Measurements from ENCODE around the gene SPINK2. TPM values are rescaled to one million over a fixed set of nuclear protein-coding genes. Genes with fewer than 3 reads are reported as not detected.
A peak's percentile ranks its signal among the peaks of the same experiment; 100 is the strongest.

SPINK2 gene
- total and polyA plus RNA-seq, 11 donors = not detected

DNA sequence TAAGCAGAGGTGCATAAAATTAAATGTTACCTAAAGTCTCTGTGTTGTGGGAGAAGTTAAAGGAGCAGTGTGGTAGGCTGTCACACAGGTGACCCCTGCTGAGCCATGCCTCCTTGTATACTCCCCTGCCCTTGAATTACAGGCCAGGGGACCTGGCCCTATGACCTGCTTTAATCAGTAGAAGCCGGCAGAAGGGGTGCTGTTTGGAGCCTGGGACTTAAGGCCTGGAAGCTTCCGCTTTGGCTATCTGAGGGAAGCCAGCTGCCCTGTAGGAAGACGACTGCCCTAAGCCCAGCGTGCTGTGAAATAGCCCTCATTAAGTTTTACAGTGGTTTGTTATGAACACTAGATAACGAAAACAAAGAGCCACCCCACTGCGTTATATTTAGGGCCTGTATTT is 34.1 kb downstream of the SPINK2 start:
- ATAC-seq = peak; percentile 30 to 76 (median 50)
- TF ChIP-seq, protein P1, sequence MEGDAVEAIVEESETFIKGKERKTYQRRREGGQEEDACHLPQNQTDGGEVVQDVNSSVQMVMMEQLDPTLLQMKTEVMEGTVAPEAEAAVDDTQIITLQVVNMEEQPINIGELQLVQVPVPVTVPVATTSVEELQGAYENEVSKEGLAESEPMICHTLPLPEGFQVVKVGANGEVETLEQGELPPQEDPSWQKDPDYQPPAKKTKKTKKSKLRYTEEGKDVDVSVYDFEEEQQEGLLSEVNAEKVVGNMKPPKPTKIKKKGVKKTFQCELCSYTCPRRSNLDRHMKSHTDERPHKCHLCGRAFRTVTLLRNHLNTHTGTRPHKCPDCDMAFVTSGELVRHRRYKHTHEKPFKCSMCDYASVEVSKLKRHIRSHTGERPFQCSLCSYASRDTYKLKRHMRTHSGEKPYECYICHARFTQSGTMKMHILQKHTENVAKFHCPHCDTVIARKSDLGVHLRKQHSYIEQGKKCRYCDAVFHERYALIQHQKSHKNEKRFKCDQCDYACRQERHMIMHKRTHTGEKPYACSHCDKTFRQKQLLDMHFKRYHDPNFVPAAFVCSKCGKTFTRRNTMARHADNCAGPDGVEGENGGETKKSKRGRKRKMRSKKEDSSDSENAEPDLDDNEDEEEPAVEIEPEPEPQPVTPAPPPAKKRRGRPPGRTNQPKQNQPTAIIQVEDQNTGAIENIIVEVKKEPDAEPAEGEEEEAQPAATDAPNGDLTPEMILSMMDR (IDR thresholded peaks at IDR 0.05) = no peak
- TF ChIP-seq POLR2A (IDR thresholded peaks at IDR 0.05) = no peak
- Histone ChIP-seq H3K27ac (peak overlapping the region in 10 of 12 donors; percentile 13 to 74 (median 53)), H3K4me1 (peaks cover 0 to 15% (median 0%) of the 10 kb centered on the region in 12 donors), H3K9me3 (peaks cover 0 to 8% (median 0%) of the 10 kb centered on the region in 12 donors), H3K27me3 (no peaks in the 10 kb centered on the region), H3K36me3 (no peaks in the 10 kb centered on the region), H3K4me3 (no peak overlapping the region)
- DNase-seq = peak in 2 of 5 donors; percentile 10 to 45
- WGBS, 4 donors = 31 to 47% (median 37%) methylated on average over 6 of the region's 6 CpGs
- intact Hi-C loops (cut with DNase I) = loop anchor here in 1 of 10 donors (5.0 kb wide), 1 partner anchor 135 kb away; no protein-coding TSS in a partner anchor

DNA sequence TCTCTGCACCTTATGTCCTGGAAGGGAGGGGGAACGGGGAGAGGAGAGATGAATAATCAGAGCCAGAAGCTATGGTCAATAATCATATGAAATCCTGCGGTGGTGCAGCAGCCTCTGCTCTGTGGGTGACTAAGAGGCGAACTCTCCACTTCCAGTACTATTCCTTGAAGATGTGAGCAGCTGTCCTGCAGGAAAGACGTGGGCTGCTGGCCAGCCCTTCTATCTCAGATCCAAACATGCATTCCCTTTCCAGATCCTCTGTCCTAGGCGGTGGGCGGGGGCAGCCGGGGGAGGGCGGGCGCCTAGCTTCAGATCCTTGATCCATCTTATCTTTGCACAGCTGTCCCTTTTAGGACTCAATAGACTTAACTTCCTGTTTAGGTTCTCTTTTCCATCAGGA is 34.5 kb downstream of the SPINK2 start:
- Histone ChIP-seq H3K36me3 (no peaks in the 10 kb centered on the region), H3K4me3 (no peak overlapping the region), H3K27ac (peak overlapping the region in 10 of 12 donors; percentile 13 to 74 (median 53)), H3K4me1 (peaks cover 0 to 15% (median 0%) of the 10 kb centered on the region in 12 donors), H3K27me3 (no peaks in the 10 kb centered on the region), H3K9me3 (peaks cover 0 to 8% (median 0%) of the 10 kb centered on the region in 12 donors)
- TF ChIP-seq, protein P1 (IDR thresholded peaks at IDR 0.05) = no peak
- TF ChIP-seq POLR2A (IDR thresholded peaks at IDR 0.05) = no peak
- intact Hi-C loops (cut with DNase I) = loop anchor here in 1 of 10 donors (5.0 kb wide), 1 partner anchor 135 kb away; no protein-coding TSS in a partner anchor
- ATAC-seq (peak; percentile 62 to 97 (median 88)), DNase-seq (peak; percentile 64 to 84 (median 79))
- WGBS, 4 donors = 32 to 48% (median 38%) methylated on average over 9 of the region's 9 CpGs

DNA sequence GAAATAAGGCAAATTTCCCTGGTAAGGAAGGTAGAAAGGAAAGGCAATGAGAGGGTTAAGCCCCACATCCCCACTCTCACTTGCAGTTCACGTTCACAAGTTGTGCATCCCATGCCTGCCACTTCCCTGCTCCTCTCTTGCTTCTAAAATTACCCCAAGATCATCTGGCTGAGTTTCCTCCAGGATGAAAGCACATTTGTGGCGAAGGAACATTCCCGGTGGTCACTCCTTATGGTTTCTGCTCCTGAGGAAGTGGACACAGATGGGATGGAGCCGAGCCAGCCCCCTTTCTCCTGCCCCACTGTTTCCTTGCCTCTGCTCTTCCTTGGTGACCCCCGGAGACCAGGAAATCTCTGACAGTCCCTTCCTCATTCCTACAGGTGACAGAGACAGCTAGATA is 37.5 kb downstream of the SPINK2 start:
- Histone ChIP-seq H3K27ac (no peak overlapping the region), H3K36me3 (no peaks in the 10 kb centered on the region), H3K9me3 (peaks cover 0 to 3% (median 0%) of the 10 kb centered on the region in 12 donors), H3K27me3 (no peaks in the 10 kb centered on the region), H3K4me3 (no peak overlapping the region), H3K4me1 (peaks cover 0 to 15% (median 0%) of the 10 kb centered on the region in 12 donors)
- DNase-seq (no peak), ATAC-seq (no peak)
- intact Hi-C loops (cut with DNase I) = no loop called here
- TF ChIP-seq, protein P1 (IDR thresholded peaks at IDR 0.05) = no peak
- no peak for TF ChIP-seq POLR2A (IDR thresholded peaks at IDR 0.05)
- 20 to 36% (median 28%) methylated on average over 5 of the region's 5 CpGs for WGBS, 4 donors

DNA sequence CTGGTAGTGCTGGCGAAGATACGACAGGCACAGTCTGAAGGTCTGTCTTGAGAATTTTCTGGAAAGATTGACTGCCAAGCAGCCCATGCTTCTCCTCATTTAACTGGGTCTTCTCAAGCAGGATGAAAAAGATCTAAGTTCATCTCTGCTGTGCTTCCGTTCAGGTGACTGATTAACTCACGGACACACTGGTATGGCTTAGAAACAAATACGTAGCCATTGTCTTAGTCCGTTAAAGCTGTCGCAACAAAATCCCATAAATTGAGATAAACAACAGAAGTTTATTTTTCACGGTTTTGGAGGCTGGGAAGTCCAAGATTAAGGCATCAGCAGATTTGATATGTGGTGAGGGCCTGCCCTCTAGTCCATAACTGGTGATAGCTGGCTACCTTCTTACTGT is 39.5 kb downstream of the SPINK2 start:
- Histone ChIP-seq H3K27me3 (no peaks in the 10 kb centered on the region), H3K27ac (no peak overlapping the region), H3K4me1 (peaks cover 0 to 7% (median 0%) of the 10 kb centered on the region in 12 donors), H3K9me3 (no peaks in the 10 kb centered on the region), H3K4me3 (no peak overlapping the region), H3K36me3 (no peaks in the 10 kb centered on the region)
- 93 to 96% (median 96%) methylated on average over 8 of the region's 8 CpGs for WGBS, 4 donors
- TF ChIP-seq, protein P1 (IDR thresholded peaks at IDR 0.05) = no peak
- TF ChIP-seq POLR2A (IDR thresholded peaks at IDR 0.05) = no peak
- DNase-seq (no peak), ATAC-seq (no peak)
- intact Hi-C loops (cut with DNase I) = no loop called here

Measured in heart left ventricle (tissue), 16 donors.